Endothelial cell of umbilical vein (primary cell): ENCODE data around the gene ARMC3. TPM values are rescaled to one million over a fixed set of nuclear protein-coding genes. Genes with fewer than 3 reads are reported as not detected.

Source experiments
- BruUV-seq: library from RNA; stranded (reverse); fragments of 400-500 nt; replicated peaks from 2 replicates; lab custom pipeline; 2021; lab: Mats Ljungman, UMichigan
- CTCF ChIA-PET: fragments of 300-600, 350-600 bp; sonication (Branson Sonifier 250); formaldehyde crosslinking; loops from one replicate; lab custom pipeline; 2021; ENCODE audit warnings: antibody characterized with exemption, inconsistent platforms; lab: Charles Lee
- POLR2A ChIA-PET: fragments of 300-600, 350-600 bp; sonication (Branson Sonifier 250); formaldehyde crosslinking; loops from one replicate; lab custom pipeline; 2021; ENCODE audit warnings: antibody characterized with exemption, inconsistent platforms; lab: Charles Lee
- DNase-seq: peaks from one replicate; pipeline ENCODE4 v3.0.0-alpha.2; 2011; ENCODE audit warnings: low read depth, low spot score
- FAIRE-seq: peaks from 2 replicates; lab custom pipeline; 2011; peaks lifted over from hg19 to GRCh38; lab: Jason Lieb, UNC
- H2AFZ ChIP-seq: 2 replicates; pipeline ENCODE4 v1.6.0; 2012; ENCODE audit warnings: low read depth, low read length, control low read depth, inconsistent platforms
- H3K27ac ChIP-seq: 2 replicates; pipeline ENCODE4 v1.5.1; 2011; ENCODE audit warnings: low read depth, mild to moderate bottlenecking, control low read depth, low read length, moderate library complexity; ENCODE audit not compliant: insufficient read depth
- H3K27me3 ChIP-seq, 2 experiments: 2 replicates each; pipeline versions ENCODE4 v1.6.0 to v1.6.1; 2011; ENCODE audit warnings: low read length in 2 of 2, mixed read lengths in 1 of 2; ENCODE audit not compliant: control insufficient read depth in 2 of 2, insufficient read depth in 2 of 2
- H3K36me3 ChIP-seq, 2 experiments: 2 replicates in 1 of 2; 3 replicates in 1 of 2; pipeline ENCODE4 v1.5.1; 2011; ENCODE audit warnings: low read length in 2 of 2, mild to moderate bottlenecking in 1 of 2, moderate library complexity in 1 of 2; ENCODE audit not compliant: control insufficient read depth in 2 of 2, insufficient read depth in 2 of 2; ENCODE audit errors: extremely low read depth in 1 of 2
- H3K4me1 ChIP-seq: 3 replicates; pipeline ENCODE4 v1.5.1; 2011; ENCODE audit warnings: mild to moderate bottlenecking, low read length; ENCODE audit not compliant: control insufficient read depth, insufficient read depth; ENCODE audit errors: extremely low read depth
- H3K4me2 ChIP-seq: 2 replicates; pipeline ENCODE4 v1.6.1; 2011; ENCODE audit warnings: low read length, control low read depth, mixed read lengths; ENCODE audit not compliant: insufficient read depth
- H3K4me3 ChIP-seq, 3 experiments: fragments of 200-600 bp in 1 of 3; sonication (generic), shearing (Covaris generic) in 1 of 3; replicated peaks in 1 of 3; 2 replicates each; pipeline ENCODE4 v1.5.1; 2011 to 2016; ENCODE audit warnings: control low read depth in 3 of 3, low read length in 3 of 3, mild to moderate bottlenecking in 2 of 3, inconsistent platforms in 1 of 3, low read depth in 1 of 3, moderate library complexity in 1 of 3; ENCODE audit not compliant: insufficient read depth in 1 of 3
- H3K79me2 ChIP-seq: 2 replicates; pipeline ENCODE4 v1.6.0; 2012; ENCODE audit warnings: low read length, inconsistent platforms; ENCODE audit not compliant: control insufficient read depth, insufficient read depth
- H3K9ac ChIP-seq: replicated peaks from 2 replicates; pipeline ENCODE3; 2011; ENCODE audit warnings: low read length, control low read depth; ENCODE audit not compliant: insufficient read depth; ENCODE audit errors: extremely low read depth
- H3K9me1 ChIP-seq: replicated peaks from 3 replicates; pipeline ENCODE4 v1.6.0; 2011; ENCODE audit warnings: mild to moderate bottlenecking, low read length; ENCODE audit not compliant: control insufficient read depth, insufficient read depth; ENCODE audit errors: extremely low read depth
- H3K9me3 ChIP-seq: replicated peaks from 2 replicates; pipeline ENCODE4 v1.5.1; 2012; ENCODE audit warnings: low read length, inconsistent platforms; ENCODE audit not compliant: control insufficient read depth, insufficient read depth
- H4K20me1 ChIP-seq: replicated peaks from 2 replicates; pipeline ENCODE3; 2011; ENCODE audit warnings: mild to moderate bottlenecking, low read length; ENCODE audit not compliant: control insufficient read depth, insufficient read depth; ENCODE audit errors: extremely low read depth
- EZH2 ChIP-seq: IDR thresholded peaks from 2 replicates; pipeline ENCODE4 v1.6.1; 2012; ENCODE audit warnings: borderline replicate concordance, low read depth, mild to moderate bottlenecking, moderate library complexity, low read length, inconsistent platforms; ENCODE audit not compliant: severe bottlenecking
- FOS ChIP-seq: IDR thresholded peaks from 2 replicates; pipeline ENCODE4 v1.6.1; 2011; ENCODE audit warnings: mild to moderate bottlenecking, low read length, moderate library complexity, borderline replicate concordance; ENCODE audit not compliant: insufficient read depth
- GATA2 ChIP-seq: IDR thresholded peaks from 2 replicates; pipeline ENCODE4 v1.7.0; 2011; ENCODE audit warnings: low read depth, mild to moderate bottlenecking, moderate library complexity, mixed read lengths, low read length; ENCODE audit not compliant: insufficient read length, insufficient read depth
- JUN ChIP-seq: IDR thresholded peaks from 2 replicates; pipeline ENCODE4 v1.6.1; 2011; ENCODE audit warnings: borderline replicate concordance, low read depth; ENCODE audit not compliant: insufficient read length, insufficient read depth
- MAX ChIP-seq: IDR thresholded peaks from 2 replicates; pipeline ENCODE4 v1.6.1; 2011; ENCODE audit not compliant: insufficient read depth, insufficient read length
- MYC ChIP-seq: IDR thresholded peaks from one replicate; pipeline ENCODE4 v1.6.1; 2011; ENCODE audit warnings: mild to moderate bottlenecking, low read depth, low read length
- POLR2A ChIP-seq: IDR thresholded peaks from 2 replicates; pipeline ENCODE4 v1.6.1; 2012; ENCODE audit warnings: low read depth, mild to moderate bottlenecking, control low read depth, low read length
- POLR2AphosphoS5 ChIP-seq: IDR thresholded peaks from 2 replicates; pipeline ENCODE4 v1.6.1; 2012; ENCODE audit warnings: low read depth, mild to moderate bottlenecking, control low read depth, low read length, moderate library complexity; ENCODE audit not compliant: insufficient read depth
- dilution Hi-C: fragments of 300-500 bp; cut with MboI; formaldehyde crosslinking; loops from one replicate; pipeline ENCODE4 v1.15.0; 2019; ENCODE audit warnings: low sequenced_read_pairs; ENCODE audit not compliant: extremely low pct_ligation_motif_present
- intact Hi-C: fragments of 100-400 bp; cut with micrococcal nuclease; formaldehyde crosslinking; loops from one replicate; pipeline ENCODE4 v1.10.0; 2022
- polyA plus RNA-seq, 4 experiments: library from polyadenylated mRNA; depleted of rRNA in 3 of 4; stranded (reverse) in 3 of 4; unstranded in 1 of 4; fragments of >200 nt; gene quantifications; 2 replicates each; pipeline versions ENCODE4 v1.2.1 to v1.2.3, GENCODE V29; 2011 to 2012; ENCODE audit warnings: missing spikeins in 1 of 4
- total RNA-seq: library from RNA; stranded (reverse); gene quantifications from 2 replicates; pipeline ENCODE4 v1.2.3, GENCODE V29; 2021
- TF ChIP-seq, protein P1 (sequence below), 2 donors: IDR thresholded peaks; 1 replicate in 1 of 2; 2 replicates in 1 of 2; pipeline ENCODE4 v1.5.1; 2011; ENCODE audit warnings: low read length in 2 of 2, mild to moderate bottlenecking in 2 of 2, moderate library complexity in 2 of 2, control low read depth in 1 of 2, inconsistent platforms in 1 of 2, low read depth in 1 of 2; ENCODE audit not compliant: insufficient read depth in 1 of 2; ENCODE audit errors: extremely low read depth in 1 of 2

Gene ARMC3
- total and polyA plus RNA-seq, 2 donors (not counting 3 experiments of a cell fraction or from before 2014, with no cell fraction given): not detected

GRCh38 chr10:23053036-23053435, 125.2 kb downstream of the ARMC3 start:
- peaks cover 2 to 8% of the 10 kb centered on the region in 2 experiments for H3K27me3 ChIP-seq
- H3K4me1 ChIP-seq: no peaks in the 10 kb centered on the region
- POLR2A ChIA-PET: no interaction called here
- H3K9me3 ChIP-seq: no peaks in the 10 kb centered on the region
- no peak overlapping the region for H3K27ac ChIP-seq
- no peak overlapping the region for H3K9ac ChIP-seq
- no peak overlapping the region for H2AFZ ChIP-seq
- DNase-seq (no peak), FAIRE-seq (no peak)
- no peaks in the 10 kb centered on the region for H4K20me1 ChIP-seq
- CTCF ChIA-PET: interaction anchor here (1.2 kb wide), 1 partner anchor 28 kb away, joined by 3 read pairs; no protein-coding TSS in a partner anchor
- no peak overlapping the region for H3K4me2 ChIP-seq
- H3K4me3 ChIP-seq: no peak overlapping the region
- no peak for TF ChIP-seq GATA2
- TF ChIP-seq EZH2: no peak
- TF ChIP-seq, protein P1, sequence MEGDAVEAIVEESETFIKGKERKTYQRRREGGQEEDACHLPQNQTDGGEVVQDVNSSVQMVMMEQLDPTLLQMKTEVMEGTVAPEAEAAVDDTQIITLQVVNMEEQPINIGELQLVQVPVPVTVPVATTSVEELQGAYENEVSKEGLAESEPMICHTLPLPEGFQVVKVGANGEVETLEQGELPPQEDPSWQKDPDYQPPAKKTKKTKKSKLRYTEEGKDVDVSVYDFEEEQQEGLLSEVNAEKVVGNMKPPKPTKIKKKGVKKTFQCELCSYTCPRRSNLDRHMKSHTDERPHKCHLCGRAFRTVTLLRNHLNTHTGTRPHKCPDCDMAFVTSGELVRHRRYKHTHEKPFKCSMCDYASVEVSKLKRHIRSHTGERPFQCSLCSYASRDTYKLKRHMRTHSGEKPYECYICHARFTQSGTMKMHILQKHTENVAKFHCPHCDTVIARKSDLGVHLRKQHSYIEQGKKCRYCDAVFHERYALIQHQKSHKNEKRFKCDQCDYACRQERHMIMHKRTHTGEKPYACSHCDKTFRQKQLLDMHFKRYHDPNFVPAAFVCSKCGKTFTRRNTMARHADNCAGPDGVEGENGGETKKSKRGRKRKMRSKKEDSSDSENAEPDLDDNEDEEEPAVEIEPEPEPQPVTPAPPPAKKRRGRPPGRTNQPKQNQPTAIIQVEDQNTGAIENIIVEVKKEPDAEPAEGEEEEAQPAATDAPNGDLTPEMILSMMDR (IDR thresholded peaks at IDR 0.05; ENCODE audit: extremely low read depth in 1 of 2, insufficient read depth in 1 of 2, low read depth in 1 of 2, low read length in 2 of 2): no peak
- no peak for TF ChIP-seq MAX
- no peak for TF ChIP-seq JUN
- TF ChIP-seq POLR2AphosphoS5: no peak
- TF ChIP-seq POLR2A: no peak
- TF ChIP-seq FOS: no peak
- no peak for TF ChIP-seq MYC
- H3K79me2 ChIP-seq: no peaks in the 10 kb centered on the region
- intact Hi-C loops (no loop called here), dilution Hi-C loops (no loop called here)
- no peaks in the 10 kb centered on the region for H3K9me1 ChIP-seq
- H3K36me3 ChIP-seq: no peaks in the 10 kb centered on the region
- no TSS peak for BruUV-seq
